A549 treated with CORT108297 at 1 μM for 4 hours (cell line): ENCODE results near the gene TTC23L. TPM values are rescaled to one million over a fixed set of nuclear protein-coding genes. Genes with fewer than 3 reads are reported as not detected.

Experiments
- total RNA-seq: library from RNA; stranded (reverse); fragments of 200-300 nt; extraction: Qiagen RNA extraction; gene quantifications from 5 replicates; pipeline ENCODE4 v1.2.3, GENCODE V29; 2022

TTC23L gene, protein sequence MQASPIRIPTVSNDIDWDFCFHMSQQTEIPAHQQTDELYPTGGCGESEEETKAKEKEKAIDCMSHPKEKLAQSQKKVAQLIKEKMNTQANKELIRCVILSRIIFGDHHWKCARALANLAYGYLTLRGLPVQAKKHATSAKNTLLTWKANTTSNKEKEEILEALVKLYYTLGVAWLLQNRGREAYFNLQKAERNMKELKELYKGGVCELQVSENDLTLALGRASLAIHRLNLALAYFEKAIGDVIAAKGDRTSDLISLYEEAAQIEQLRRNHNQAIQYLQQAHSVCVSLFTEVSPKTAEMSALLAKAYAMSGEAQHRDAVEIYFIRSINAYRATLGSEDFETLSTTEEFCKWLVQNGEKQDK
- total RNA-seq: 0.13 to 0.70 TPM (median 0.23 TPM) in 3 of 5 replicates, not detected in the others

GRCh38 chr5:34838785-34839714 lies at the start of gene TTC23L:
Gene TTC23L, plus strand, starts transcription at chr5:34839164. Its CDS starts 1,508 bp downstream, at chr5:34840672.

GRCh38 chr5:34915139-34915855 lies 76.3 kb downstream of the TTC23L start, which contains the start of the genes BRIX1 and RAD1:
Gene BRIX1, plus strand, starts transcription at chr5:34915711. Its CDS starts 28 bp downstream, at chr5:34915739.
Gene RAD1, minus strand, starts transcription at chr5:34915504. Its CDS starts 612 bp downstream, at chr5:34914892.

DNA sequence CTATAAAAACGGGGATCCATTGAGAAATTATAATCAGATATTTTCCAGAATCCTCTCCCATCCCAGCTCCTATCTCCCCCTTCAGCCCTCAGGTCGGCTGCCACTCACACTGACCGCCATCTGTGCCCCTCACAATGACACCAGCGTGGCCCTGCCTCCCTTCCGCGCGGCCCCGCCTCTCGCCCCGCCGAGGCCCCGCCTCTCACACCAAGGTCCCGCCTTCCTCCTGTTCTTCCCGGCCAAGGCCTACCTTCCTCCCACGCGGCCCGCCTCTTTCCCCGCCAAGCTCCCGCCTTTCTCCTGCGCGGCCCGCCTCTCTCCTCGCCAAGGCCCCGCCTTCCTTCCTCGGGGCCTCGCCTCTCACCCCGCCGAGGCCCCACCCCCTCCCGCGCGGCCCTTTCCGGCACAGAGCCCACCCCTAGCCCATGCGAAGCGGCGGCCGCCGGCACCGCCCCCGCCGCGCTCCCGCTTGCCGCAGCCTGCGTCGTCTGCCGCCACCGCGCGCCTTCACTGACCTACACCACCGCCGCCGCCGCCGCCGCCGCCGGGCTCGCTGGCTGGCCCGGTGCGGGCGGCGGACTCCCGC lies 90.3 kb downstream of the TTC23L start, which contains the start of gene DNAJC21:
Gene DNAJC21 (plus strand): TSS at position 426 of the 586 bp plus-strand sequence. CDS start 261 bp downstream, outside the sequence.

Other genes starting within 250 kb of the TTC23L start
- 63.6 to 98.9 TPM (median 87.7 TPM) in 5 replicates for gene RAI14, start 182.8 kb upstream of the TTC23L start, total RNA-seq
- gene RAD1, start 76.3 kb downstream of the TTC23L start, total RNA-seq: 32.3 to 39.0 TPM (median 35.7 TPM) in 5 replicates
- 50.6 to 56.0 TPM (median 53.4 TPM) in 5 replicates for gene BRIX1, start 76.5 kb downstream of the TTC23L start, total RNA-seq
- 24.5 to 34.6 TPM (median 26.9 TPM) in 5 replicates for gene DNAJC21, start 90.4 kb downstream of the TTC23L start, total RNA-seq
- gene AGXT2, start 208.8 kb downstream of the TTC23L start, total RNA-seq: not detected in 5 replicates